Heart right ventricle (tissue), 16 donors: ENCODE measurements around the gene PTPRD. TPM values are rescaled to one million over a fixed set of nuclear protein-coding genes. Genes with fewer than 3 reads are reported as not detected.

Source experiments
- ATAC-seq, 8 donors: fragments of 200-7000 bp; cut with Tn5 transposase; one replicate each; pipeline ENCODE4 v1.9.1; 2020; ENCODE audit warnings: mild to moderate bottlenecking in 8 of 8, moderate library complexity in 8 of 8, moderate number of reproducible peaks in 1 of 8
- DNase-seq, 2 donors: peaks; one replicate each; pipeline ENCODE4 v3.0.0-alpha.2; 2020
- H3K27ac ChIP-seq, 10 donors: fragments of 200-600 bp; sonication (generic) in 2 of 10; one replicate each; pipeline versions ENCODE4 v1.5.0 to v1.8.0; 2020 to 2022; ENCODE audit warnings: mild to moderate bottlenecking in 3 of 10
- H3K27me3 ChIP-seq, 7 donors: fragments of 200-600 bp; one replicate each; pipeline ENCODE4 v1.8.0; 2021 to 2022; ENCODE audit warnings: mild to moderate bottlenecking in 2 of 7
- H3K36me3 ChIP-seq, 9 donors: fragments of 200-600 bp; sonication (generic) in 1 of 9; one replicate each; pipeline versions ENCODE4 v1.5.0 to v1.8.0; 2020 to 2022; ENCODE audit warnings: mild to moderate bottlenecking in 2 of 9
- H3K4me1 ChIP-seq, 9 donors: fragments of 200-600 bp; sonication (generic) in 1 of 9; one replicate each; pipeline versions ENCODE4 v1.5.0 to v1.8.0; 2020 to 2022; ENCODE audit warnings: mild to moderate bottlenecking in 4 of 9
- H3K4me3 ChIP-seq, 10 donors: fragments of 200-600 bp; sonication (generic) in 2 of 10; one replicate each; pipeline versions ENCODE4 v1.5.0 to v1.8.0; 2020 to 2022; ENCODE audit warnings: mild to moderate bottlenecking in 7 of 10, moderate library complexity in 2 of 10
- H3K9me3 ChIP-seq, 11 donors: fragments of 200-600 bp in 10 of 11; sonication (generic) in 2 of 11; one replicate each; pipeline versions ENCODE4 v1.5.0 to v1.8.0; 2013 to 2022; ENCODE audit warnings: mild to moderate bottlenecking in 2 of 11, control low read depth in 1 of 11, moderate library complexity in 1 of 11
- WGBS, 2 donors: extraction: QIAGEN DNeasy Blood & Tissue Kit; methylation state at CpG; one replicate each; pipeline ENCODE4 v1.1.7; 2013; ENCODE audit warnings: inconsistent platforms in 1 of 2; 5-methylcytosine and 5-hydroxymethylcytosine counted together
- intact Hi-C, 10 donors: fragments of 100-400 bp; cut with DNase I; formaldehyde crosslinking; loops; one replicate each; pipeline versions ENCODE4 v1.11.1 to v1.14.2; 2022
- polyA plus RNA-seq, 2 donors: library from polyadenylated mRNA; stranded (reverse); fragments of 200-250 nt; gene quantifications; one replicate each; pipeline ENCODE4 v1.2.3, GENCODE V29; 2013
- total RNA-seq, 10 donors: library from RNA; stranded (reverse); fragmentation: NEBNext Ultra II Directional in 3 of 10; extraction: Animal tissue kit (Norgen Biotek cat#: 25700) in 3 of 10; gene quantifications; one replicate each; pipeline versions ENCODE4 v1.2.1 to v1.2.4, GENCODE V29; 2021 to 2023
- TF ChIP-seq, protein P1 (sequence below), 9 donors: fragments of 200-600 bp; sonication (generic) in 2 of 9; IDR thresholded peaks; one replicate each; pipeline versions ENCODE4 v1.5.0 to v1.8.0; 2021 to 2022; ENCODE audit warnings: antibody characterized with exemption in 9 of 9, mild to moderate bottlenecking in 5 of 9, moderate library complexity in 1 of 9
- donor health status: Arrhythmogenic right ventricular cardiomyopathy.
- donor health status: ischemic (EF 13 %, LVEDD 7.1; RV severe dilation, severe dysfunction).
- donor health status: healthy with polysubstance abuse.
- donor health status: DM: no; HTN: yes; CAD: no.
- donor health status: DM: no; HTN: no; CAD: no.
- donor health status: ischemic (EF 25% LVEDD 6.9; RV normal size, moderate dysfunction).
- donor health status: ischemic (EF 25% LVEDD 5.7; RV mildly dilated, moderate dysfunction).
- donor health status: healthy.
- donor health status: DM: yes; HTN: yes; CAD: no.
- donor health status: Ischemic cardiomyopathy.
- donor health status: ischemic (EF 35%, LVEDD 5.7; RV mildly dilated, moderate dysfunction).
- donor health status: nonischemic (EF 11% LVEDD 7.7; RV severe dilation, severe dysfunction).
- donor health status: DM: yes; HTN: yes; CAD: no.
- donor health status: PGD.
- donor health status: ischemic (EF 29% LVEDD 5.4; RV normal size, mild dysfunction).
- donor health status: nonischemic (EF 23%, LVEDD 6.1; RV moderate dilation, normal function).

PTPRD gene
- total and polyA plus RNA-seq, 12 donors: 1.4 to 25.2 (median 13.0) TPM

DNA sequence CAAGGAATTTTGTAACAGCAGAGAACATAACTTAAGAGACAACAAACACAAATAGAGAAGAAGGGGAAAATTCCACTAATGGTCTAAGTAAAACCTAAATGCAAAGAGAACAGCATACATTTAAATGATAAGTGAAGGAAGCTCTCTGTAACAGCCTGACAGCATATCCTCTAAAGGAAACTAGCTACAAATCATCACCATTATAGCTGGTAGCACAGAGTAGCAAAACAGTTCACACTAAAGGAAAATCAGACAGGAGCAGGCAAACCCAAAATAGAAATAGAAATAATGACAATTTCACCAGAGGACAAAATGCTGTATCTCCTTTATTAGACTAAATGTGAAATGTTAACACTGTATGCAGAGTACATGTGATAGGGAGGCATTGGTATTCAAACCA lies 532.8 kb downstream of the PTPRD start:
- H3K27ac ChIP-seq: no peak overlapping the region
- ATAC-seq: no peak

DNA sequence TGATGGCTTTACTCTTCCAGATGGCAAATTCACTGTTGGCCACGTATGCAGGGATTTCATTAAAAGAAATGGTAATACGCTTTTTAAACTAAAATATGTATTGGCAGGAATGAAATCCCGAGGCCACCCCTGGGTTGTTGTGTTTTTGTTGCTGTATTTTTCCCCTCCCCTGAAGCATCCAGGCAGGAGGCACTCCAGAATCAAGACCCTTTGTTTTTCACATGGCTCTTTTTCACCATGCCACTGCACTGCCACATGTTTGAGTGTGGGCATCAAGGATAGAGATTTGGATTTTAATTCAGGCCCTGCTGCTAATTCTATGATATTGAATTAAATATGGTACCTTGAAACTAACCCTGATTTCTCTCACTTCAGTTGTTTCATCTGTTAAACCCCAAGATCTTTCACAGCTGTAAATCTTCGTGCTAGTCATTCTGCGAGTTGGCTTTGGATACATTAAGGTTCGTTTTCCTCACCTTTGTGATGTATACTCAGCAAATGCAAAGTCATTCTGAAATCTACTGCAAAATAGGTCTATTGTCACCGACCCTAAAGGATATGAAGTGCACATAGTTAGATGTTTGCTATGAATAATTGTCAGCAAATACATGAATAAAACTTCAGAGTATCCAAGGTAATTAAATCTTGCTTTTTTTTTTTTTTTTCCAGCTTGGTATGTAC lies 533.4 kb downstream of the PTPRD start:
- WGBS, 2 donors: 70 to 77% methylated on average over 7 of the region's 7 CpGs
- no peaks in the 10 kb centered on the region for H3K9me3 ChIP-seq

More for the DNA sequence above, 532.8 kb downstream of the PTPRD start:
- Histone ChIP-seq H3K4me1 (no peaks in the 10 kb centered on the region), H3K4me3 (no peak overlapping the region), H3K27me3 (no peaks in the 10 kb centered on the region), H3K9me3 (no peaks in the 10 kb centered on the region), H3K36me3 (no peaks in the 10 kb centered on the region)
- TF ChIP-seq, protein P1, sequence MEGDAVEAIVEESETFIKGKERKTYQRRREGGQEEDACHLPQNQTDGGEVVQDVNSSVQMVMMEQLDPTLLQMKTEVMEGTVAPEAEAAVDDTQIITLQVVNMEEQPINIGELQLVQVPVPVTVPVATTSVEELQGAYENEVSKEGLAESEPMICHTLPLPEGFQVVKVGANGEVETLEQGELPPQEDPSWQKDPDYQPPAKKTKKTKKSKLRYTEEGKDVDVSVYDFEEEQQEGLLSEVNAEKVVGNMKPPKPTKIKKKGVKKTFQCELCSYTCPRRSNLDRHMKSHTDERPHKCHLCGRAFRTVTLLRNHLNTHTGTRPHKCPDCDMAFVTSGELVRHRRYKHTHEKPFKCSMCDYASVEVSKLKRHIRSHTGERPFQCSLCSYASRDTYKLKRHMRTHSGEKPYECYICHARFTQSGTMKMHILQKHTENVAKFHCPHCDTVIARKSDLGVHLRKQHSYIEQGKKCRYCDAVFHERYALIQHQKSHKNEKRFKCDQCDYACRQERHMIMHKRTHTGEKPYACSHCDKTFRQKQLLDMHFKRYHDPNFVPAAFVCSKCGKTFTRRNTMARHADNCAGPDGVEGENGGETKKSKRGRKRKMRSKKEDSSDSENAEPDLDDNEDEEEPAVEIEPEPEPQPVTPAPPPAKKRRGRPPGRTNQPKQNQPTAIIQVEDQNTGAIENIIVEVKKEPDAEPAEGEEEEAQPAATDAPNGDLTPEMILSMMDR (IDR thresholded peaks at IDR 0.05): no peak
- intact Hi-C loops: no loop called here
- no peak for DNase-seq

DNA sequence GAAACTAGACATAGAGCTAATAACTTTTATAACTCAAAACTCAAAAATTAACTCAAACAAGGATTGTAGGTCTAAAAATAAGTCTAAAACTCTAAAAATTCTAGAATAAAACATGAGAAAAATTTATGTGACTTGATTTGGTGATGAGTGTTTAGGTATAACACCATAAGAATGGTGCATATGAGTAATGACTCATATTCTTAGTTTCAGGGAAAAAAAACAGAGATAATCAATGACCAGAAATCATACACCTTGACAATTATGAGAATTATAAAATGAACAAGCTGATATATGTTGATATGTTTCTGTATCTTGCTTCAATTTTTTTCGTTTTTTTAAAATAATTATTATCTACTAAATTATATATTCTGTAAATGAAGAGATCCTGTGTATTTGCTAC lies 541.2 kb downstream of the PTPRD start:
- no peak for ATAC-seq

More for the DNA sequence above, 533.4 kb downstream of the PTPRD start:
- no peaks in the 10 kb centered on the region for H3K27me3 ChIP-seq
- no peak overlapping the region for H3K27ac ChIP-seq
- DNase-seq (no peak), ATAC-seq (no peak)
- H3K4me3 ChIP-seq: no peak overlapping the region
- no peaks in the 10 kb centered on the region for H3K4me1 ChIP-seq
- intact Hi-C loops: no loop called here
- H3K36me3 ChIP-seq: no peaks in the 10 kb centered on the region
- TF ChIP-seq, protein P1 (IDR thresholded peaks at IDR 0.05): no peak

DNA sequence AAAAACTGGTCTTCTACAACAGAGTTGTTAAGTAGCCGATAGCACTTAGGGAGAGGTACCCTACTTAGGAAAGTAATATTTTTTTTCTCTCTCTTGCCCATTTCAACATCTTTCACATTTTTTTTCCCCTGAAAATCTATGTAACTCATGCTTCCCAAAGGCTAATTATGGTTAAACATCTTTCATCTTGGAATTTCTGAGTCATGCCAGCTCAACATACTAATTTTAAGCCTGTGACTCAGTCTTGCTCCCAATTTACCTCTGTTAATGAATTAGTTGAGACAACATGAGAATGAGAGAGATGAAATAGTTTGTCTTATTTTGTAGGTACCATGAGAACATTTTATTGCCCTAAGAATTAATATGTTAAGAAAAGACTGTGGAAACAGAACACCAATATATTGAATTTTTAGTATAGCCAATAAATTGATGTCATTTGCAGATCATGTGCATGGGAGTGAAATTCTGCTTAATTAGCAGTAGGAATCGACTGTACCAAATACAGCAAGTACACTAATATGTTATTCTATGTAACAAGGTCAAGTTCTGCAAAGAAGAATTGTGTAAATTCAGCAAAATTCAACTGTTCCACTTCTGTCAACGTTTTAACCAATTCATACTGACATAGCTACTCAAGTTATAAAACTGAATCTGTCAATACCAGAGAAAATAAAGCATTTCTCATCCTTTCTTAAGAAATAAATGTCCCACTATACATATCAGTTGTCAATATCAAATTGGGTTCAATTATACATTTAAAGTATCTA lies 550.0 kb downstream of the PTPRD start:
- peak in 1 of 8 donors; percentile 35 for ATAC-seq
- 75 to 79% methylated on average over 3 of the region's 3 CpGs for WGBS, 2 donors
- TF ChIP-seq, protein P1 (IDR thresholded peaks at IDR 0.05): no peak
- intact Hi-C loops: loop anchor here in 4 of 10 donors (2.0 to 10.0 kb wide), 3 partner anchors 202 to 206 kb away; no protein-coding TSS in a partner anchor
- peaks cover 0 to 5% (median 0%) of the 10 kb centered on the region in 9 donors for H3K4me1 ChIP-seq
- no peaks in the 10 kb centered on the region for H3K9me3 ChIP-seq
- no peak overlapping the region for H3K27ac ChIP-seq
- no peaks in the 10 kb centered on the region for H3K27me3 ChIP-seq
- H3K36me3 ChIP-seq: no peaks in the 10 kb centered on the region
- no peak for DNase-seq
- H3K4me3 ChIP-seq: no peak overlapping the region

More for the DNA sequence above, 541.2 kb downstream of the PTPRD start:
- Histone ChIP-seq H3K4me1 (no peaks in the 10 kb centered on the region), H3K9me3 (no peaks in the 10 kb centered on the region), H3K4me3 (no peak overlapping the region), H3K27ac (no peak overlapping the region), H3K36me3 (no peaks in the 10 kb centered on the region), H3K27me3 (no peaks in the 10 kb centered on the region)
- DNase-seq: no peak
- intact Hi-C loops: no loop called here
- TF ChIP-seq, protein P1 (IDR thresholded peaks at IDR 0.05): no peak
- WGBS, 2 donors: 57 to 77% methylated on average over 1 of the region's 1 CpG
